OCI-LY7 (cell line): ENCODE results near the gene PKIB. TPM values are rescaled to one million over a fixed set of nuclear protein-coding genes. Genes with fewer than 3 reads are reported as not detected.

Experiments
- BruUV-seq: library from RNA; stranded (reverse); fragments of 400-500 nt; replicated peaks from 2 replicates; lab custom pipeline; 2021; lab: Mats Ljungman, UMichigan
- CTCF ChIA-PET: fragments of 300-600 bp; sonication (Branson Sonifier 250); formaldehyde crosslinking; loops from one replicate; lab custom pipeline; 2022; ENCODE audit warnings: antibody characterized with exemption; ENCODE audit not compliant: unreplicated experiment; lab: Charles Lee
- POLR2A ChIA-PET: fragments of 300-600 bp; sonication (Branson Sonifier 250); formaldehyde crosslinking; loops from one replicate; lab custom pipeline; 2022; ENCODE audit warnings: antibody characterized with exemption; lab: Charles Lee
- DNase-seq: peaks from one replicate; pipeline ENCODE4 v3.0.0-alpha.2; 2015; ENCODE audit warnings: low spot score
- H2AFZ ChIP-seq: fragments of 200-600 bp; sonication (generic), shearing (Covaris generic); 2 replicates; pipeline ENCODE4 v1.6.1; 2014; ENCODE audit warnings: mild to moderate bottlenecking, antibody characterized with exemption, low read length, moderate library complexity
- H3K27ac ChIP-seq: fragments of 200-600 bp; sonication (generic); 2 replicates; pipeline ENCODE4 v1.5.1; 2014; ENCODE audit warnings: mixed run types, low read depth, mild to moderate bottlenecking, moderate library complexity, low read length, inconsistent platforms; ENCODE audit not compliant: poor library complexity, severe bottlenecking
- H3K36me3 ChIP-seq: fragments of 200-600 bp; sonication (generic); 2 replicates; pipeline ENCODE4 v1.6.1; 2014; ENCODE audit warnings: mild to moderate bottlenecking, antibody characterized with exemption, low read length, moderate library complexity, mixed read lengths; ENCODE audit not compliant: insufficient read depth
- H3K4me1 ChIP-seq: fragments of 200-600 bp; sonication (generic); 2 replicates; pipeline ENCODE4 v1.5.1; 2014; ENCODE audit warnings: mild to moderate bottlenecking, low read length; ENCODE audit not compliant: insufficient read depth, poor library complexity, severe bottlenecking
- H3K4me2 ChIP-seq: fragments of 200-600 bp; sonication (generic); 2 replicates; pipeline ENCODE4 v1.6.1; 2014; ENCODE audit warnings: mild to moderate bottlenecking, low read length
- H3K4me3 ChIP-seq: fragments of 200-600 bp; sonication (generic); 2 replicates; pipeline ENCODE4 v1.5.1; 2014; ENCODE audit warnings: mild to moderate bottlenecking, low read depth, low read length; ENCODE audit not compliant: poor library complexity, severe bottlenecking
- H3K79me2 ChIP-seq: fragments of 200-600 bp; sonication (generic); 2 replicates; pipeline ENCODE4 v1.6.1; 2016; ENCODE audit warnings: low read depth, mild to moderate bottlenecking, low read length, moderate library complexity, mixed read lengths; ENCODE audit not compliant: insufficient read depth
- H3K9me2 ChIP-seq: fragments of 200-600 bp; sonication (generic); 2 replicates; pipeline ENCODE4 v1.6.1; 2016; ENCODE audit warnings: mild to moderate bottlenecking, low read length, mixed read lengths; ENCODE audit not compliant: insufficient read depth
- H3K9me3 ChIP-seq: fragments of 200-600 bp; sonication (generic); 2 replicates; pipeline ENCODE4 v1.6.1; 2014; ENCODE audit warnings: mild to moderate bottlenecking, mixed run types, low read length, mixed read lengths
- H4K20me1 ChIP-seq: fragments of 200-600 bp; sonication (generic); 2 replicates; pipeline ENCODE4 v1.6.1; 2014; ENCODE audit warnings: mild to moderate bottlenecking, antibody characterized with exemption, low read length, moderate library complexity, mixed read lengths; ENCODE audit not compliant: insufficient read depth
- EZH2phosphoT487 ChIP-seq: fragments of 200-600 bp; sonication (generic); IDR thresholded peaks from 2 replicates; pipeline ENCODE4 v1.6.1; 2018; ENCODE audit warnings: low read depth, borderline replicate concordance, mild to moderate bottlenecking, mixed run types, antibody characterized with exemption, low read length, moderate library complexity, mixed read lengths
- intact Hi-C: fragments of 100-400 bp; cut with micrococcal nuclease; formaldehyde crosslinking; loops from one replicate; pipeline ENCODE4 v1.10.0; 2022; ENCODE audit not compliant: unreplicated experiment
- total RNA-seq, 2 experiments: library from RNA; depleted of rRNA in 1 of 2; stranded (reverse); fragments of >200 nt in 1 of 2; shearing (Covaris generic) in 1 of 2; gene quantifications; 2 replicates each; pipeline ENCODE4 v1.2.3, GENCODE V29; 2014 to 2022
- TF ChIP-seq, protein P1 (sequence below): fragments of 200-600 bp; sonication (generic); conservative IDR thresholded peaks from 2 replicates; pipeline ENCODE4 v1.5.1; 2014; ENCODE audit warnings: mild to moderate bottlenecking, antibody characterized with exemption, low read length, moderate library complexity, mixed read lengths

PKIB gene
- total RNA-seq, 2 experiments from 2014 or later, result 0.46 TPM; not detected in 1

DNA sequence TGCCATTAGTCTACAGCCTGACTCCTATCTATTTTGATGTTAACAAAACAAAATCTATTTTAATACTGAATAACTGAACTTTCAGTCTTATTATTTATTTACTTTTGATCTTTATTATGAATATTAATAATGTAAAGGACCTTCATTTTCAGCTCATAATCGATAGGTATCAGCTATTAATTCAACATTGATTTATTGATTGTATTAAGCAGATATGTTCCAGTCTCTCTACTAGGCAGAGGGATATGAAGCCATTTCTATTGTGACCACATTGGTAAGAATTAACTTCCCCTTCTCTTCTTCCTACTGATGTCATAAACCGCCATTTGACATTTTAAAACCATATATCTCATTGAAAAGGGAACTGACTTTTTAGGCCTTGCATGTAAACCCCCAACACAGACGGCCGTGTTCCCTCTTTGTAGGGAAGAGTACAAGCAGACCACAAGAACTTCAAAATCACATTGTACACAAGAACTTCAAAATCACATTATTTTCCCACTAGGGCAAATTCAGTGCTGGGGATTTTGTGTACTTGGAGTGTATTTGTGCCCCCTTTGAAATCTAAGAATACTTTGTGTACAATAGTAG, 99.8 kb downstream of the PKIB start:
- ChIA-PET CTCF (no interaction called here), POLR2A (no interaction called here)
- Histone ChIP-seq H3K9me2 (no peaks in the 10 kb centered on the region), H3K36me3 (no peaks in the 10 kb centered on the region), H3K4me1 (no peaks in the 10 kb centered on the region), H3K4me3 (no peak overlapping the region), H3K27ac (no peak overlapping the region), H4K20me1 (no peaks in the 10 kb centered on the region), H3K79me2 (no peaks in the 10 kb centered on the region), H3K4me2 (no peak overlapping the region), H2AFZ (no peak overlapping the region), H3K9me3 (no peaks in the 10 kb centered on the region)
- intact Hi-C loops, result no loop called here
- no peak for DNase-seq
- TF ChIP-seq EZH2phosphoT487, result no peak
- TF ChIP-seq, protein P1, sequence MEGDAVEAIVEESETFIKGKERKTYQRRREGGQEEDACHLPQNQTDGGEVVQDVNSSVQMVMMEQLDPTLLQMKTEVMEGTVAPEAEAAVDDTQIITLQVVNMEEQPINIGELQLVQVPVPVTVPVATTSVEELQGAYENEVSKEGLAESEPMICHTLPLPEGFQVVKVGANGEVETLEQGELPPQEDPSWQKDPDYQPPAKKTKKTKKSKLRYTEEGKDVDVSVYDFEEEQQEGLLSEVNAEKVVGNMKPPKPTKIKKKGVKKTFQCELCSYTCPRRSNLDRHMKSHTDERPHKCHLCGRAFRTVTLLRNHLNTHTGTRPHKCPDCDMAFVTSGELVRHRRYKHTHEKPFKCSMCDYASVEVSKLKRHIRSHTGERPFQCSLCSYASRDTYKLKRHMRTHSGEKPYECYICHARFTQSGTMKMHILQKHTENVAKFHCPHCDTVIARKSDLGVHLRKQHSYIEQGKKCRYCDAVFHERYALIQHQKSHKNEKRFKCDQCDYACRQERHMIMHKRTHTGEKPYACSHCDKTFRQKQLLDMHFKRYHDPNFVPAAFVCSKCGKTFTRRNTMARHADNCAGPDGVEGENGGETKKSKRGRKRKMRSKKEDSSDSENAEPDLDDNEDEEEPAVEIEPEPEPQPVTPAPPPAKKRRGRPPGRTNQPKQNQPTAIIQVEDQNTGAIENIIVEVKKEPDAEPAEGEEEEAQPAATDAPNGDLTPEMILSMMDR, result no peak
- BruUV-seq, result no TSS peak

DNA sequence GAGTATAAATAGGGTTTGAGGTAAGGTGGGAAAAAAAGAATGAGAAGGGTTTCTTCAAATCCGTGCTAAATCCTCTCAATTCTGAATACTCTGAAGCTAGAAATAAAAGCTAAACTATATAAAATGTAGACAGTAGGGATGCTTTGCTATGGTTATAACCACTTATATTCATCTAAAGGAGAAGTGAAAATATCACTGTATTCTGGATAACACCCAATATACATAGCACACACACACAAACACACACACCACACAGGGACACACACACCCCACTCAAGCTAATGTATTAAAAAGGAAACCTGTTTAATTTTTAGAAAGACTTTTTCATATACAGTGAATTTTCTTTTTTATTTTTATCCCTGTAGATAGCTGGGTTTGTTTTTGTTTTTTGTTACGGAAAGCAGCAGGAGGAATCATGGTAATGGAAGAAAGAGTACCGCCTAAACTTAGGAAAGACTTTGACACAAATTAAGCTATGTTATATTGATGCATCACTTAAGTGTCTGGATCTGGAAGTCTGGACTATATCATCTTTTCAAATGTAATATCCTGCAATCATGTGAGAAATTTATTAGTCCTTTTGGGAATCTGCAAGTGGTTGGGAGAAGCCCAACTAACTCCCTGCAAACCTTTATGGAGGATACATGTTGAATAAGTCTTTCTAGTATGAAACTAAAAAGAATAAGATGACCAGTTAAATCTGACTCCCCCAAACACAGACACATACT, 100.9 kb downstream of the PKIB start:
- TF ChIP-seq EZH2phosphoT487, result no peak
- TF ChIP-seq, protein P1, result no peak
- Histone ChIP-seq H4K20me1 (no peaks in the 10 kb centered on the region), H3K4me3 (no peak overlapping the region), H3K36me3 (no peaks in the 10 kb centered on the region), H2AFZ (no peak overlapping the region), H3K9me3 (no peaks in the 10 kb centered on the region), H3K79me2 (no peaks in the 10 kb centered on the region), H3K4me1 (no peaks in the 10 kb centered on the region), H3K9me2 (no peaks in the 10 kb centered on the region), H3K4me2 (no peak overlapping the region), H3K27ac (no peak overlapping the region)
- POLR2A ChIA-PET, result no interaction called here
- intact Hi-C loops, result no loop called here
- BruUV-seq, result no TSS peak
- no peak for DNase-seq
- CTCF ChIA-PET, result no interaction called here

DNA sequence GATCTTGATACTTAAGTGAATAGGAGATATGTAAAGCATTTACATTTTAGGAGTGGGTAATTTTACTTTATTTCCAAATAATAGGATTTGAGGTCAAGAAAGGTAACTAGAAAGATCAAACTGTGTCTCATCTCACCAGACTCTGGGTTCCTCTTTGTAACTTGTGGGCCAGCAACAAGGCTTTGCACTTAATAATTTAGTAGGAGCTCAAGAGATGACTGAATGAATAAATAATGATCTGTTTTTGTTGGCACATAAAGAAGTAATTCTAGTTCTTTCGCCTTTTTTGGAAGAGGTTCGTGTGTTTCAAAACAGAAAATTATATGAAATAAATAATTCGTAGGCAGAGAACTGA, 101.9 kb downstream of the PKIB start:
- no peaks in the 10 kb centered on the region for H3K9me3 ChIP-seq
- H3K4me1 ChIP-seq, result no peaks in the 10 kb centered on the region
- H3K4me2 ChIP-seq, result no peak overlapping the region
- ChIA-PET POLR2A (no interaction called here), CTCF (no interaction called here)
- no peak overlapping the region for H3K27ac ChIP-seq
- H3K9me2 ChIP-seq, result no peaks in the 10 kb centered on the region
- H3K4me3 ChIP-seq, result no peak overlapping the region
- no peak for DNase-seq
- no TSS peak for BruUV-seq
- no peaks in the 10 kb centered on the region for H3K36me3 ChIP-seq
- H4K20me1 ChIP-seq, result no peaks in the 10 kb centered on the region
- intact Hi-C loops, result no loop called here
- H3K79me2 ChIP-seq, result no peaks in the 10 kb centered on the region
- no peak overlapping the region for H2AFZ ChIP-seq
- TF ChIP-seq, protein P1, result no peak
- TF ChIP-seq EZH2phosphoT487, result no peak
